ENCODE results near the gene DGCR2. TPM values are rescaled to one million over a fixed set of nuclear protein-coding genes. Genes with fewer than 3 reads are reported as not detected.
"Not testable (repeated sequence)": the region's sequence is repeated elsewhere in the genome, so short reads cannot be mapped to it uniquely, and the experiment has no call there.

The DGCR2 gene
- total RNA-seq, 1 experiment from 2014 or later, result 41.1 TPM

DNA sequence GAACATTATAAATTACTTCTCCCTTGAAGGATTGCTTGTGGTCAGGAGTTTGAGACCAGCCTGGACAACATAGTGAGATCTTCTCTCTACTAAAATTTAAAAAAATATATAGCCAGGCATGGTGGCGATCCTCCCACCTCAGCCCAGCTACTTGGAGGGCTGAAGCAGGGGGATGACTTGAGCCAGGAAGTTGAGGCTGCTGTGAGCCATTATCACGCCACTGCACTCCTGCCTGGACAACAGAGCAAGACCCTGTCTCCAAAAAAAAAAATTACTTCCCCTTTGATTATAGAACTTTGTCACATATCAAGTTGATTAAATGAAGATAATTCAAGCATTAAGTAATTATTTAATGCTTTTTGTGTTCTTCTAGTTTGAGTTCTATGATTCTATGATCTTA is 121.0 kb downstream of the DGCR2 start:
- TF ChIP-seq, protein P1, sequence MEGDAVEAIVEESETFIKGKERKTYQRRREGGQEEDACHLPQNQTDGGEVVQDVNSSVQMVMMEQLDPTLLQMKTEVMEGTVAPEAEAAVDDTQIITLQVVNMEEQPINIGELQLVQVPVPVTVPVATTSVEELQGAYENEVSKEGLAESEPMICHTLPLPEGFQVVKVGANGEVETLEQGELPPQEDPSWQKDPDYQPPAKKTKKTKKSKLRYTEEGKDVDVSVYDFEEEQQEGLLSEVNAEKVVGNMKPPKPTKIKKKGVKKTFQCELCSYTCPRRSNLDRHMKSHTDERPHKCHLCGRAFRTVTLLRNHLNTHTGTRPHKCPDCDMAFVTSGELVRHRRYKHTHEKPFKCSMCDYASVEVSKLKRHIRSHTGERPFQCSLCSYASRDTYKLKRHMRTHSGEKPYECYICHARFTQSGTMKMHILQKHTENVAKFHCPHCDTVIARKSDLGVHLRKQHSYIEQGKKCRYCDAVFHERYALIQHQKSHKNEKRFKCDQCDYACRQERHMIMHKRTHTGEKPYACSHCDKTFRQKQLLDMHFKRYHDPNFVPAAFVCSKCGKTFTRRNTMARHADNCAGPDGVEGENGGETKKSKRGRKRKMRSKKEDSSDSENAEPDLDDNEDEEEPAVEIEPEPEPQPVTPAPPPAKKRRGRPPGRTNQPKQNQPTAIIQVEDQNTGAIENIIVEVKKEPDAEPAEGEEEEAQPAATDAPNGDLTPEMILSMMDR (conservative IDR thresholded peaks at IDR 0.05; ENCODE audit: low read depth, low read length), result no peak
- TF ChIP-seq EZH2 (IDR thresholded peaks at IDR 0.05; ENCODE audit: borderline replicate concordance, low read depth, low read length, poor library complexity, severe bottlenecking), result no peak
- intact Hi-C loops (cut with micrococcal nuclease; ENCODE audit: unreplicated experiment), result no loop called here
- no peak overlapping the region for H3K27ac ChIP-seq (ENCODE audit: low read depth, low read length, poor library complexity, severe bottlenecking)
- no peaks in the 10 kb centered on the region for H3K4me1 ChIP-seq (ENCODE audit: insufficient read depth, low read length, poor library complexity, severe bottlenecking)
- no TSS peak for BruUV-seq (replicated peaks)
- DNase-seq (ENCODE audit: low spot score), result no peak
- ChIA-PET CTCF (no interaction called here), POLR2A (ENCODE audit: low non-redundant PET) (no interaction called here)
- H3K4me3 ChIP-seq (ENCODE audit: low read depth, low read length, poor library complexity, severe bottlenecking), result no peak overlapping the region
- no peaks in the 10 kb centered on the region for H3K9me3 ChIP-seq (ENCODE audit: low read depth, low read length, poor library complexity, severe bottlenecking)
- H3K36me3 ChIP-seq (ENCODE audit: insufficient read depth, low read length, poor library complexity, severe bottlenecking), result no peaks in the 10 kb centered on the region
- H3K27me3 ChIP-seq (replicated peaks; ENCODE audit: insufficient read depth, low read depth, low read length, poor library complexity), result no peaks in the 10 kb centered on the region

DNA sequence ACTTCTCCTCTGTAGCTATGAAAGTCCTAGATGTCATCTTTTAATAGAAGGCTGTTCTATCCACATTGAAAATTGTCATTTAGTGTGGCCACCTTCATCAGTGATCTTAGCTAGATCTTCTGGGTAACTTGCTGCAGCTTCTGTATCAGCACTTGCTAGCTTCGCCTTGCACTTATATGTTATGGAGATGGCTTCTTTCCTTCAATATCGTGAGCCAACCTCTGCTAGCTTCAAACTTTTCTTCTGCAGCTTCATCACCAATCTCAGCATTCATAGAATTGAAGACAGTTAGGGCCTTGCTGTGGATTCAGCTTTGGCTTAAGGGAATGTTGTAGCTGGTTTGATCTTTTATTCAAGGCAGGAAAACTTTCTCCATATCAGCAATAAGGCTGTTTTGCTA is 122.1 kb downstream of the DGCR2 start:
- H3K4me1 ChIP-seq (ENCODE audit: insufficient read depth, low read length, poor library complexity, severe bottlenecking); H3K27me3 ChIP-seq (replicated peaks; ENCODE audit: insufficient read depth, low read depth, low read length, poor library complexity); H3K4me3 ChIP-seq (ENCODE audit: low read depth, low read length, poor library complexity, severe bottlenecking); DNase-seq (ENCODE audit: low spot score); intact Hi-C loops (cut with micrococcal nuclease; ENCODE audit: unreplicated experiment); POLR2A ChIA-PET (ENCODE audit: low non-redundant PET); CTCF ChIA-PET; H3K27ac ChIP-seq (ENCODE audit: low read depth, low read length, poor library complexity, severe bottlenecking); BruUV-seq (replicated peaks); H3K9me3 ChIP-seq (ENCODE audit: low read depth, low read length, poor library complexity, severe bottlenecking); H3K36me3 ChIP-seq (ENCODE audit: insufficient read depth, low read length, poor library complexity, severe bottlenecking): not testable (repeated sequence)

DNA sequence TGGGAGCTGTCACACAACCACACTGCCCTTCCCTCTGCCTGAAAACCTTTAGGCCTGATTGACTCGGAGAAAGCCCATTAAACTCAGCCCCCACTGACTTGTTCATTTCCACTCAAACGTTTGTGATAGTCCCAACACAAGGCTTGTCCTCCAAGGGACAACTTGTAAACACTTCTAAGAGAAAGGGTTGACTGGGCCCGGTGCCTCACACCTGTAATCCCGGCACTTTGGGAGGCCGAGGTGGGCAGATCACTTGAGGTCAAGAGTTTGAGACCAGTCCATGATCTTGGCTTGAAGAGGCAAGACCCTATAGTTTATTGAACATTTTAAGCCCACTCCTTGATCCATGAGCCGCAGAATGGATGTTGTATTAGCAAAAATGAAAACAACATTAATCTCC is 122.8 kb downstream of the DGCR2 start:
- CTCF ChIA-PET, result no interaction called here
- no peak overlapping the region for H3K4me3 ChIP-seq (ENCODE audit: low read depth, low read length, poor library complexity, severe bottlenecking)
- no peak overlapping the region for H3K27ac ChIP-seq (ENCODE audit: low read depth, low read length, poor library complexity, severe bottlenecking)
- POLR2A ChIA-PET (ENCODE audit: low non-redundant PET), result no interaction called here
- no peak for DNase-seq (ENCODE audit: low spot score)
- TF ChIP-seq EZH2 (IDR thresholded peaks at IDR 0.05; ENCODE audit: borderline replicate concordance, low read depth, low read length, poor library complexity, severe bottlenecking), result no peak
- TF ChIP-seq, protein P1 (conservative IDR thresholded peaks at IDR 0.05; ENCODE audit: low read depth, low read length), result no peak
- intact Hi-C loops (cut with micrococcal nuclease; ENCODE audit: unreplicated experiment), result no loop called here
- H3K9me3 ChIP-seq (ENCODE audit: low read depth, low read length, poor library complexity, severe bottlenecking), result no peaks in the 10 kb centered on the region
- H3K27me3 ChIP-seq (replicated peaks; ENCODE audit: insufficient read depth, low read depth, low read length, poor library complexity), result no peaks in the 10 kb centered on the region
- BruUV-seq (replicated peaks), result no TSS peak
- H3K36me3 ChIP-seq (ENCODE audit: insufficient read depth, low read length, poor library complexity, severe bottlenecking), result no peaks in the 10 kb centered on the region
- H3K4me1 ChIP-seq (ENCODE audit: insufficient read depth, low read length, poor library complexity, severe bottlenecking), result no peaks in the 10 kb centered on the region

DNA sequence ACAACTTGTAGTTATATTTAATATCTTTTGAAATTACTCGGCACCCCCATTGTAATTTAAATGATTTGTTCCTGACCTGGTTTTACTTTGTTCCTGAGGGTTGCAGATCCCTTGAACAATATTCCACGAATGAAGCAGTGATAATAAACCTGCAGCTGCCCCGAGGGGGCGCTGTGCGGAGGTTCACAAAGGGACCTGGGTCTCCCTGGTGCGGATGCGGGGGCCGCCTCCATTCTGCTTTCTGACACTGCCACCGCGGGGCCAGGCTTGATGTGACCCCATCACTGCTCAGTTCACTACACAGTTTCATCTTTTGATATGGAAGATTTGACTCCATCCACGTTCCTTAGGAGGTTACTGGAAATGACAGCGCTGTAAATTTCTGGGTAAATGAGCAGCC is 123.2 kb downstream of the DGCR2 start:
- no TSS peak for BruUV-seq (replicated peaks)
- Histone ChIP-seq H3K4me3 (ENCODE audit: low read depth, low read length, poor library complexity, severe bottlenecking) (no peak overlapping the region), H3K27me3 (replicated peaks; ENCODE audit: insufficient read depth, low read depth, low read length, poor library complexity) (no peaks in the 10 kb centered on the region), H3K36me3 (ENCODE audit: insufficient read depth, low read length, poor library complexity, severe bottlenecking) (no peaks in the 10 kb centered on the region), H3K9me3 (ENCODE audit: low read depth, low read length, poor library complexity, severe bottlenecking) (no peaks in the 10 kb centered on the region), H3K4me1 (ENCODE audit: insufficient read depth, low read length, poor library complexity, severe bottlenecking) (no peaks in the 10 kb centered on the region), H3K27ac (ENCODE audit: low read depth, low read length, poor library complexity, severe bottlenecking) (no peak overlapping the region)
- POLR2A ChIA-PET (ENCODE audit: low non-redundant PET), result no interaction called here
- intact Hi-C loops (cut with micrococcal nuclease; ENCODE audit: unreplicated experiment), result no loop called here
- CTCF ChIA-PET, result no interaction called here
- peak; percentile 35 for DNase-seq (ENCODE audit: low spot score)
- TF ChIP-seq, protein P1 (conservative IDR thresholded peaks at IDR 0.05; ENCODE audit: low read depth, low read length), result peak; percentile 65
- TF ChIP-seq EZH2 (IDR thresholded peaks at IDR 0.05; ENCODE audit: borderline replicate concordance, low read depth, low read length, poor library complexity, severe bottlenecking), result no peak
